Skin epidermis (tissue), 12 donors: ENCODE data around the gene INF2.
A peak's percentile ranks its signal among the peaks of the same experiment; 100 is the strongest.

Experiments
- H3K27ac ChIP-seq, 21 experiments: fragments of 200-600 bp; sonication (generic) in 11 of 21; one replicate each; pipeline ENCODE4 v1.5.0; 2020; ENCODE audit warnings: mild to moderate bottlenecking in 3 of 21, inconsistent platforms in 2 of 21, moderate library complexity in 2 of 21
- H3K4me3 ChIP-seq, 7 experiments: fragments of 200-600 bp; sonication (generic) in 2 of 7; one replicate each; pipeline ENCODE4 v1.5.0; 2020; ENCODE audit warnings: inconsistent platforms in 2 of 7, mild to moderate bottlenecking in 2 of 7, moderate library complexity in 1 of 7

INF2 gene

GRCh38 chr14:104754213-104754851 is 64.9 kb downstream of the INF2 start:
- Histone ChIP-seq H3K4me3 (peak overlapping the region; percentile 65 to 99 (median 84)), H3K27ac (peak overlapping the region in 8 of 21 experiments; percentile 87 to 99 (median 94))

GRCh38 chr14:104755621-104756020 is 66.2 kb downstream of the INF2 start:
- no peak overlapping the region for H3K27ac ChIP-seq
- no peak overlapping the region for H3K4me3 ChIP-seq

GRCh38 chr14:104756477-104757237 is 67.2 kb downstream of the INF2 start:
- Histone ChIP-seq H3K4me3 (no peak overlapping the region), H3K27ac (no peak overlapping the region)

- H3K4me3 ChIP-seq, result no peak overlapping the region
- no peak overlapping the region for H3K27ac ChIP-seq
Observed at GRCh38 chr14:104757238-104757585, 67.8 kb downstream of the INF2 start.

GRCh38 chr14:104757681-104758392 is 68.4 kb downstream of the INF2 start:
- H3K4me3 ChIP-seq, result no peak overlapping the region
- no peak overlapping the region for H3K27ac ChIP-seq

GRCh38 chr14:104758981-104759969 is 69.9 kb downstream of the INF2 start:
- Histone ChIP-seq H3K27ac (no peak overlapping the region), H3K4me3 (no peak overlapping the region)

- Histone ChIP-seq H3K27ac (no peak overlapping the region), H3K4me3 (no peak overlapping the region)
Observed at GRCh38 chr14:104765517-104765916, 76.1 kb downstream of the INF2 start.

- no peak overlapping the region for H3K4me3 ChIP-seq
- no peak overlapping the region for H3K27ac ChIP-seq
Observed at GRCh38 chr14:104766256-104766862, 76.9 kb downstream of the INF2 start.

GRCh38 chr14:104766863-104767633 is 77.6 kb downstream of the INF2 start:
- Histone ChIP-seq H3K4me3 (no peak overlapping the region), H3K27ac (no peak overlapping the region)

- H3K27ac ChIP-seq, result no peak overlapping the region
- H3K4me3 ChIP-seq, result no peak overlapping the region
Observed at GRCh38 chr14:104767634-104767918, 78.2 kb downstream of the INF2 start.

- no peak overlapping the region for H3K4me3 ChIP-seq
- peak overlapping the region in 4 of 21 experiments; percentile 9 to 51 (median 18) for H3K27ac ChIP-seq
Observed at GRCh38 chr14:104768437-104769323, 79.3 kb downstream of the INF2 start.

- H3K27ac ChIP-seq, result peak overlapping the region in 3 of 21 experiments; percentile 9 to 18 (median 16)
- H3K4me3 ChIP-seq, result no peak overlapping the region
Observed at GRCh38 chr14:104769324-104770071, 80.1 kb downstream of the INF2 start.

GRCh38 chr14:104770072-104770579 is 80.7 kb downstream of the INF2 start:
- H3K4me3 ChIP-seq, result no peak overlapping the region
- peak overlapping the region in 1 of 21 experiments; percentile 16 for H3K27ac ChIP-seq

GRCh38 chr14:104770851-104771272 is 81.4 kb downstream of the INF2 start:
- Histone ChIP-seq H3K4me3 (no peak overlapping the region), H3K27ac (no peak overlapping the region)

- Histone ChIP-seq H3K4me3 (no peak overlapping the region), H3K27ac (no peak overlapping the region)
Observed at GRCh38 chr14:104771374-104771773, 82.0 kb downstream of the INF2 start.
